Central memory CD4-positive, alpha-beta T cell (primary cell): Measurements from ENCODE around the gene NDUFA8.
A peak's percentile ranks its signal among the peaks of the same experiment; 100 is the strongest.

Experiments used
- DNase-seq: peaks from one replicate; pipeline ENCODE4 v3.0.0; 2022

The NDUFA8 gene

GRCh38 chr9:122134822-122135528 is 24.6 kb downstream of the NDUFA8 start:
- DNase-seq: no peak

DNA sequence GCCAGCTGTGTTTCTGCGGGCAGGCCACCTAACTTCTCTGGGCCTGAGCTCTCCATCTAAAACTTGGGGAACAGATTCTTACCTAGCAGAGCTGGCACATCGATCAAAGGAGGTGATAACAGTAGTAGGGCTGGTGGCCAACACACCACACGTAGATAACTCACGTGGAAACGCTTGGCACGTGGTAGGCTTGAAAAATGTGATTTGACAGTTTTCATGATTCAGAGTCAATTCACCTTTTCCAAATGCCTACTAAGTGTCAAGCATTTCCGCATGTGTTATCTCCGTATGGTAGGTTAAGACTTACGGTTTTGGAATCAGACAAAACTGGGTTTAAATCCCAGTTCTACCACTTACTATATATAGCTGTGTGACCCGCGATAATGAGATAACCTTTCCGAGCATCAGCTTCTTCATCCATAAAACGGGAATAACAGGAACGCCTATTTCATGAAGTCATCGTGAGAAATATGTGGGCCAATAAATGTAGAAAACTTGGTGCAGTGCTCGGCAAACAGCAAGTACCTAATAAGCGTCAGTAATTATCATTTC is 25.5 kb downstream of the NDUFA8 start:
- DNase-seq: no peak

DNA sequence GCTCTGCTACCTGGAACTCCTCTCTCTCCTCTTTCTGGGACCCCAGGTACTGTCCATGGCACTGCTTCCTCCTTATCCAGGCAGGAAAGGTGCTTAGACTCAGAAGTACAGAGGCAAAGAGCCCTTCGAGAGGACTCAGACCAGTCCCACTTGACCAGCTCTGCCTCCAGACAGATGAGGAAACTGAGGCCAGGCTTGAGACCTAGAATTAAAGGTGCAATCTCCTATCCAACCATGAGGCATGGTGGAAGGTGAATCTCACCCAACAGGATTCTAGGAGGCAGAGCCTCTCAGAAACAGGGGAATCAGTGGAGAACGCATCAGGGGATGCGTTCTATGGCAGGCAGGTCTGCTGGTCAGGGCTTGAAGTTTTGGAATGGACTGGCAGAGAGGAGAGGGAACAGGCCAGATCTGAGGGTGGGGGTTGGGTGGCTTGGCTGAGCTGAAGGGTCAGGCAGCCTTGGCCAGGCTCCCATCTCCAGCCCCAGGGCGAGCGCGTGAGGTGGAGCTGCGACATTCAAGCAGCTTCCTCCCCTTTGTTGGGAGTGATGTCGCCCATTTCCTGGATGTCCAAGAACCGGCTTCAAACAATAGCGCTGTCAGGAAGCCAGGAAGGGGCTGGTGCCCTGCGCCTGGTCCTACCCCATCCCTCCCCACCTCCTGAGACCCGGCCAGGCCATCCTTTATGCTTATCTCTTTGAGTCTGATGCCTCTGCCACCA is 26.2 kb downstream of the NDUFA8 start:
- no peak for DNase-seq

DNA sequence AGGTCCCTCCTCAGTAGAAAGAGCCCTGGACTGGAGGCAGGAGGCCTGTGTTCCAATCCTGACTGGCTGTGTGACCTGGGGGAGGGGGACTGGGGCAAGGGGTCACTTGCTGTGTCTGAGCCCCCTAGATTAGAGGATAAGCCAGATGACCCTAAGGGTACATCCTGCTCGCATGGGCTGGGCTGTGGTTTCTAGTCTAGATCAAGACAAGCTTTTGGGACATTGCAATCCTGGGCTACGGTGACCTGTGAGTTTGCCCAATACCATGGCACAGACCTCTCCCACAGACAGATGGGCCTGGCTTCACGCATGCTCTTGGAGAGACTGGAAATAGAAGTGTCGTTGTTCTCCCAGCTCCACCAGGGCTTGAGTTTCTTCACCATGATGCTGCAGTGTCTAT is 27.0 kb downstream of the NDUFA8 start:
- no peak for DNase-seq

DNA sequence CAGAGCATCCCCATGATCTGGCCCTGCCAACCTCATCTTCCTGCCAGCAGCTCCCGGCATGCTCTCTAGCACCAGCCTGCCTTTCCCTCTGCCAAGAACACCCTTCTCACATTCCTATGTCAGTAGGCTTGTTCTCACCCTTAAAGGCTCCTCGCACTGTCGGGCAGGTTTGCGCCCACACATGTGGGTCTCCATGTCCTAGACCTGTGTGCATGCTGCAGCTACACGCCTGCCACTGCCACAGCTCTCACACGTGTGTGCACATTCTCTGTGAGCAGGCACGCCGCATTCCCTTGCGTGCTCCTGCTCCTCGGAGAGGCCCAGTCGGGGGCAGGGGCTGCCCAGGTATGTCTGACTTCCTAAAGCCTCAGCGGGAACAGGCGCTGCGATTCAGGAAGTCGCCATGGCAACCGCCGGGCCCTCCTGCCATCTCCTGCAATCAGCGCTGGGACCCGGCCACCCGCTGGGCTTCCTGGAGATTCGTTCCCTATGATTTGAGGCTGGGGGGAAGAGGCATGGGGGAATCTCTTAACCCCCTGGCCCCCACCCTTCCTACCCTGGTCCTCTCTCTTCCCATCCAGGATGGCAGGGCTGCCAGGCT is 28.1 kb downstream of the NDUFA8 start:
- DNase-seq: no peak

- DNase-seq: no peak
Measured at GRCh38 chr9:122130837-122131236, 28.7 kb downstream of the NDUFA8 start.

GRCh38 chr9:122129969-122130368 is 29.6 kb downstream of the NDUFA8 start:
- no peak for DNase-seq

DNA sequence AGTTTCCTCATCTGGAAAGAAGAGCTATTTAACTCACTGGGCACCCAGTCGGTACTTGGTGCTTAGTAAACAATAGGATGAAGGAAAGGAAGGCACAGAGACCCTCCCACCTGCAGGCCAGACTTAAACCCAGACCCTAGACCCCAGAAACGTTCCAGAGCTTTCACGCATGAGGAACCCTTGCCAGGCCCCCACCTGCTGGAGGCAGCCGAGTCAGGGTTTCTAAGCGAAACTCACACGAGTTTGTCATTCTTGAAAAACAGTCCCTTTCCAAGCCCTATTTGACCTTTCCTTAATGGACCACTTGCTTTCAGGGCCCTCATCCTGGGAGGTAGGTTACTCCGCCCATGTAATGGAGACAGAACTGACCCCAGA is 30.6 kb downstream of the NDUFA8 start:
- no peak for DNase-seq

DNA sequence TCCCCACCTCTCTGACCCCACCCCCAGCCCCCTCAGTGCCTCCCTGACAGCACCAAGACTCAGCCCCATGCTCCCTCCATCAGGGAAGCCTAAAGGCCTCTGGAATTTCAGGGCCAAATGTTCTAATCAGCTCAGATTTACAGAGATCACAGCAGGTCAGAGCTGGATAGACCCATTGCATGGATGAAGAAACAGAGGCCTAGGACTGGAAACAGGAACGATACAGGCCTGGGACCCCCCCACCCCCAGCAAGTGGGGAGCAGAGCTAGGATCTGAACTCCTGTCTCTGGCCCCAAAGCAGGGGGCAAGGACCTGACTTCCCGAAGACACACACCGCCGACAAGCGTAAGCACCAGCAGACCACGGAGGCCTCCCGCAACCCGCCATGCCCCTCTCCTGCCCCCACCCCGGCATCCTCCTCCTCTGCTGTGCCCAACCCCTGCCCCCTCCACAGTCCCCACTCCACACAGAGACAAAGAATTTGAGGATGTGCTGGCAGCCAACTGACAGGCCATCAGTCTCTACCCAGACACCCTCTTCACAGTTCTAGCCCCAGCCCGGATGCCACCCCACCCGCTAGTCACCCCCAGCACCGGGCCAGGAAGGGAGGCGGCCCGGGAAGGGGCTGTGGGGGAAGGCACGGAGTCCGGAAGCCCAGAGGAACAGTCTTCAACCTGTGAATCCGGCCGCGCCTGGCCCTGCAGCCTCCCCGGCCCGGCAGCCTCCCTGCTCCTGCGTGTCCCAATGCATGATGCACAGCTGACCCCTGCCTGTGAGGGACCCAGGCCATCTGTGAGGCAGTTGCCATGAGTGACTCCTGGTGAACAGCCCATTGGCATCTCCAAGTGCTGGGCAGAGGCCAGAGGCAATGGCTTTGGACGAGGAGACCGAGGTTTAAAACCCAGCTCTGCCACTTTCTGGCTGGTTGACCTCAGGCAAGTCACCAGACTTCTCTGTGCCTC is 31.3 kb downstream of the NDUFA8 start:
- DNase-seq: no peak

DNA sequence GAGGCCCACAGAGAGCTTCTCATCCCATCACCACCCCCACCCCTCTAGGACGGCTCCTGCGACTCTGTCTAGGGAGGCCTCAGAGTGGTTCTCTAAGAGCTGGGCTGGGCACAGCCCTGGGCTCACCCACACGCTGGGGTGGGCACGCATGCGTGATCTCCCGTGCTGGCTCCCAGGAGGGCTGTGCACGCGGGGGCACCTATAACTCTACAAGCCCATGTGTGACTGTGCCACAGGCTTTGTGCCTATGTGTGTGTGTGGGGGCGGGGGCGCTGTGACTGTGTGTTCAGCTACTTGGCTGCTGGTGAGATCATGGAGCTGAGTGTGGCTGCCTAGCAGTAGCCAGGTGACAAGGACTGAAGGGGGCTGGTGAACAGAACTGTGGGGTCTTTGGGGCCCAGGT is 32.2 kb downstream of the NDUFA8 start:
- no peak for DNase-seq

GRCh38 chr9:122126331-122127261 is 33.0 kb downstream of the NDUFA8 start:
- DNase-seq: no peak

GRCh38 chr9:122125509-122126330 is 33.9 kb downstream of the NDUFA8 start:
- no peak for DNase-seq

GRCh38 chr9:122125158-122125508 is 34.4 kb downstream of the NDUFA8 start:
- DNase-seq: peak; percentile 64

DNA sequence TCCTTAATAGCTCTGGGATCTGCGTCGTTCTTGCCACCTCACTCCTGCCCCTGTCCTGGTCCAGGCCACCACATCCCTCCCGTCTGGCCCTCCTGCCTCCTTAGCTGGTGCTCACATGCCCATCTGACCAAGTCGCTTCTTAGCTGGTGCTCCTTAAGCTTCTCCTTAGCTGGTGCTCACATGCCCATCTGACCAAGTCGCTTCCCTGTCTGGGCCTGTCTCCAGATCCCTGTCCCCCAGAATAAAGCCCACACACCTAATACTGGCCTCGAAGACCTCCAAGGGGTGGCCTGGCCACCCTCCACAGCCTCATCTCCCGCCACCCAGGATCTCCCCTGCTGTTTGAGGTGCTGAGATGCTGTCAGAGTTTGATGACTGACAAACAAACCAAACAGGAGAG is 35.1 kb downstream of the NDUFA8 start:
- DNase-seq: no peak

GRCh38 chr9:122124048-122124447 is 35.5 kb downstream of the NDUFA8 start:
- DNase-seq: no peak

- DNase-seq: peak; percentile 50
Measured at GRCh38 chr9:122122903-122123632, 36.5 kb downstream of the NDUFA8 start.

DNA sequence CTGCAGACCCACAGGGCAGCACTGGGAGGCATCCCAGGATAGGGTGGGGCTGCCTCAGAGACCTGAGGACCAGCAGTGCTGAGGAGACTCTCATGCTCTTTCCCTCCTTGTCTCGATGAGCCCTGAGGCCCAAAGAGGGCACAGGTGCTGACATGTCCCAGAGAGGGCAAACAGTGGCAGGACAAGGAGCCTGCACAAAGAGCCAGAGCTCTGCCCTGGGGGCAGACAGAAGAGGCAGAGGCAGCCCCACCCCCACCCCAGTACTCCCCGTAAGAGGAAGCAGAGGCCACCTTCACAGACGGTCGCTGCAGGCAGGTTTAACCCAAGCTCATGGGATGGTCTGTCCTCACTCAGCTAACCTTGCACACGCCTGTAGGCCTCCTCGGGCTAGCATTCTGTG is 37.1 kb downstream of the NDUFA8 start:
- no peak for DNase-seq

- no peak for DNase-seq
Measured at GRCh38 chr9:122121931-122122330, 37.6 kb downstream of the NDUFA8 start.

GRCh38 chr9:122121391-122121790 is 38.2 kb downstream of the NDUFA8 start:
- DNase-seq: no peak
